Left lung (tissue), 10 donors: ENCODE results near the gene MRPS27. TPM values are rescaled to one million over a fixed set of nuclear protein-coding genes. Genes with fewer than 3 reads are reported as not detected.

Experiments
- ATAC-seq: fragments of 200-7000 bp; cut with Tn5 transposase; one replicate; pipeline ENCODE4 v1.9.1; 2020; ENCODE audit warnings: moderate library complexity
- DNase-seq, 4 donors: peaks; one replicate each; pipeline ENCODE4 v3.0.0-alpha.2; 2013 to 2020
- H3K27ac ChIP-seq, 2 donors: fragments of 200-600 bp; sonication (generic) in 1 of 2; one replicate each; pipeline versions ENCODE4 v1.5.0 to v1.8.0; 2020 to 2021
- H3K27me3 ChIP-seq, 2 donors: fragments of 200-600 bp; sonication (generic) in 1 of 2; one replicate each; pipeline versions ENCODE4 v1.5.0 to v1.8.0; 2020 to 2021
- H3K36me3 ChIP-seq, 2 donors: fragments of 200-600 bp; sonication (generic) in 1 of 2; one replicate each; pipeline versions ENCODE4 v1.5.0 to v1.8.0; 2020 to 2021
- H3K4me1 ChIP-seq, 2 donors: fragments of 200-600 bp; one replicate each; pipeline ENCODE4 v1.8.0; 2021
- H3K4me3 ChIP-seq, 2 donors: fragments of 200-600 bp; sonication (generic) in 1 of 2; one replicate each; pipeline versions ENCODE4 v1.5.0 to v1.8.0; 2020 to 2021; ENCODE audit warnings: mild to moderate bottlenecking in 1 of 2
- H3K9me3 ChIP-seq, 2 donors: fragments of 200-600 bp; sonication (generic) in 1 of 2; one replicate each; pipeline versions ENCODE4 v1.5.0 to v1.8.0; 2020 to 2021
- CTCF ChIP-seq, 2 donors: fragments of 200-600 bp; sonication (generic) in 1 of 2; IDR thresholded peaks; one replicate each; pipeline versions ENCODE4 v1.5.0 to v1.8.0; 2021; ENCODE audit warnings: antibody characterized with exemption in 2 of 2
- intact Hi-C, 2 donors: fragments of 100-400 bp; cut with DNase I; formaldehyde crosslinking; loops; one replicate each; pipeline versions ENCODE4 v1.11.2 to v1.14.2; 2022
- polyA plus RNA-seq, 6 donors: library from polyadenylated mRNA; unstranded; fragments of 120-200 nt; gene quantifications; one replicate each; pipeline ENCODE4 v1.2.1, GENCODE V29; 2013; ENCODE audit not compliant: insufficient read length in 6 of 6
- total RNA-seq, 2 donors: library from RNA; stranded (reverse); fragmentation: NEBNext Ultra II Directional; extraction: Animal tissue kit (Norgen Biotek cat#: 25700); gene quantifications; one replicate each; pipeline ENCODE4 v1.2.1, GENCODE V29; 2021
- donor health status: DM: no; HTN: yes; CAD: no.
- donor health status: DM: no; HTN: no; CAD: no.

The MRPS27 gene
- total and polyA plus RNA-seq, 8 donors = 44.1 to 79.8 (median 65.4) TPM

- Histone ChIP-seq H3K9me3 (no peaks in the 10 kb centered on the region), H3K4me1 (no peaks in the 10 kb centered on the region), H3K27ac (no peak overlapping the region), H3K4me3 (no peak overlapping the region), H3K36me3 (no peaks in the 10 kb centered on the region), H3K27me3 (no peaks in the 10 kb centered on the region)
- TF ChIP-seq CTCF (IDR thresholded peaks at IDR 0.05) = no peak
- ATAC-seq = no peak
- DNase-seq = no peak
- intact Hi-C loops = no loop called here
Observed at GRCh38 chr5:72270037-72270436, 50.0 kb downstream of the MRPS27 start.

- no peaks in the 10 kb centered on the region for H3K36me3 ChIP-seq
- H3K27me3 ChIP-seq = no peaks in the 10 kb centered on the region
- no peaks in the 10 kb centered on the region for H3K4me1 ChIP-seq
- intact Hi-C loops = no loop called here
- H3K27ac ChIP-seq = no peak overlapping the region
- ATAC-seq (no peak), DNase-seq (no peak)
- H3K4me3 ChIP-seq = no peak overlapping the region
- TF ChIP-seq CTCF (IDR thresholded peaks at IDR 0.05) = no peak
- H3K9me3 ChIP-seq = no peaks in the 10 kb centered on the region
Observed at GRCh38 chr5:72269411-72269780, 50.6 kb downstream of the MRPS27 start.

GRCh38 chr5:72268753-72269410 is 51.2 kb downstream of the MRPS27 start:
- no peaks in the 10 kb centered on the region for H3K27me3 ChIP-seq
- H3K4me1 ChIP-seq = no peaks in the 10 kb centered on the region
- TF ChIP-seq CTCF (IDR thresholded peaks at IDR 0.05) = peak; percentile 36 to 62
- peak in 2 of 4 donors; percentile 28 to 40 for DNase-seq
- no peak overlapping the region for H3K4me3 ChIP-seq
- no peak overlapping the region for H3K27ac ChIP-seq
- no peaks in the 10 kb centered on the region for H3K36me3 ChIP-seq
- peak; percentile 75 for ATAC-seq
- H3K9me3 ChIP-seq = no peaks in the 10 kb centered on the region
- intact Hi-C loops = no loop called here

GRCh38 chr5:72268260-72268659 is 51.8 kb downstream of the MRPS27 start:
- no peaks in the 10 kb centered on the region for H3K9me3 ChIP-seq
- H3K27me3 ChIP-seq = no peaks in the 10 kb centered on the region
- no peak overlapping the region for H3K27ac ChIP-seq
- no peaks in the 10 kb centered on the region for H3K36me3 ChIP-seq
- ATAC-seq (no peak), DNase-seq (no peak)
- intact Hi-C loops = no loop called here
- H3K4me3 ChIP-seq = no peak overlapping the region
- TF ChIP-seq CTCF (IDR thresholded peaks at IDR 0.05) = no peak
- no peaks in the 10 kb centered on the region for H3K4me1 ChIP-seq

- DNase-seq (no peak), ATAC-seq (no peak)
- Histone ChIP-seq H3K4me1 (no peaks in the 10 kb centered on the region), H3K27ac (no peak overlapping the region), H3K27me3 (no peaks in the 10 kb centered on the region), H3K4me3 (no peak overlapping the region), H3K36me3 (no peaks in the 10 kb centered on the region), H3K9me3 (no peaks in the 10 kb centered on the region)
- TF ChIP-seq CTCF (IDR thresholded peaks at IDR 0.05) = no peak
- intact Hi-C loops = no loop called here
Observed at GRCh38 chr5:72267685-72268084, 52.4 kb downstream of the MRPS27 start.
